GM12874 (cell line): ENCODE data around the gene PAX9.

ENCODE experiments used
- CTCF ChIP-seq: IDR thresholded peaks from 2 replicates; pipeline ENCODE4 v1.5.1; 2011; ENCODE audit warnings: low read depth, mild to moderate bottlenecking, control low read depth, low read length, moderate library complexity; ENCODE audit not compliant: insufficient read depth

PAX9 gene

GRCh38 chr14:36723530-36723929 lies 61.9 kb downstream of the PAX9 start:
- no peak for TF ChIP-seq CTCF

GRCh38 chr14:36724162-36724561 lies 62.5 kb downstream of the PAX9 start:
- no peak for TF ChIP-seq CTCF

GRCh38 chr14:36726128-36726527 lies 64.5 kb downstream of the PAX9 start:
- no peak for TF ChIP-seq CTCF
